Measurements from ENCODE around the gene CACNA1B.

Gene CACNA1B

DNA sequence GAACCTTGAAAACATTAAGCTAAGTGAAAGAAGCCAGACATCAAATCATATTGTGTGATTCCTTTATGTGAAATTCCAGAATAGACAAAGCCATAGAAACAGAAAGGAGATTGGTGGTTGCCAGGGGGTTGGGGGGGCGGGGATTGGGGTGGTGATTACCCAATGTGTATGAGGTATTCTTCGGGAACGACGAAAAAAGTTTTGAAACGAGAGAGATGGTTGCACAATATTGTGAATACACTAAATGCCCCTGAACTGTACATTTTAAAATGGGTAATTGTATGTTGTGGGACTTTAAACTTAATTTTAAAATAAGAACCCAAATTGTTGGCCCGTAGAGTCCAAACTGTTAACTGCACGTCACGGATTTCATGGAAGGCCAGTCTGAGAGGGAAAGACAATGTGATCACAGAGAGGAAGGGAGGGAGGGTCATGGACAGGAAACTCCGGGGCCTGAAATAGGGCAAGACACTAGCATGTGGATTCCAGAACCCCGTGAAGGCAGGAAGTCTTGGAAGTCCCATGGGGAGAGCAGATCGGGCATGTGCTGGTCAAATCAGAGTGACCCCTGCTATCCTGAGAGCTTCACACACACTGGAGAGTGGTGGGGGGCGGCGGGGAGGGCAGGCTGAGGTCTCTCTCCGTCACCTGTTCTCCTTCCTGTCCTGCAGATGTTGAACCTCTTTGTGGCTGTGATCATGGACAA lies 218.4 kb downstream of the CACNA1B start:
- DNase-seq: no peak
- no peaks in the 10 kb centered on the region for H3K4me1 ChIP-seq (ENCODE audit: control insufficient read depth, insufficient read depth, low read length, poor library complexity, severe bottlenecking)
- no peak overlapping the region for H3K4me3 ChIP-seq (ENCODE audit: insufficient read depth, low read depth, low read length, poor library complexity, severe bottlenecking)
- H3K9me3 ChIP-seq (ENCODE audit: control insufficient read depth, low read length): no peaks in the 10 kb centered on the region
- no peaks in the 10 kb centered on the region for H3K27me3 ChIP-seq (replicated peaks; ENCODE audit: control insufficient read depth, insufficient read depth, low read length, poor library complexity, severe bottlenecking)
- no peaks in the 10 kb centered on the region for H3K36me3 ChIP-seq (ENCODE audit: control insufficient read depth, insufficient read depth, low read length)
- H3K27ac ChIP-seq (ENCODE audit: insufficient read depth, low read length, poor library complexity, severe bottlenecking): no peak overlapping the region

- Histone ChIP-seq H3K36me3 (ENCODE audit: control insufficient read depth, insufficient read depth, low read length) (no peaks in the 10 kb centered on the region), H3K4me3 (ENCODE audit: insufficient read depth, low read depth, low read length, poor library complexity, severe bottlenecking) (no peak overlapping the region), H3K4me1 (ENCODE audit: control insufficient read depth, insufficient read depth, low read length, poor library complexity, severe bottlenecking) (no peaks in the 10 kb centered on the region), H3K9me3 (ENCODE audit: control insufficient read depth, low read length) (no peaks in the 10 kb centered on the region), H3K27me3 (replicated peaks; ENCODE audit: control insufficient read depth, insufficient read depth, low read length, poor library complexity, severe bottlenecking) (no peaks in the 10 kb centered on the region), H3K27ac (ENCODE audit: insufficient read depth, low read length, poor library complexity, severe bottlenecking) (no peak overlapping the region)
- DNase-seq: no peak
Measured at GRCh38 chr9:138096519-138096845, 218.9 kb downstream of the CACNA1B start.

GRCh38 chr9:138097501-138097991 lies 220.0 kb downstream of the CACNA1B start:
- Histone ChIP-seq H3K9me3 (ENCODE audit: control insufficient read depth, low read length) (no peaks in the 10 kb centered on the region), H3K36me3 (ENCODE audit: control insufficient read depth, insufficient read depth, low read length) (no peaks in the 10 kb centered on the region), H3K27me3 (replicated peaks; ENCODE audit: control insufficient read depth, insufficient read depth, low read length, poor library complexity, severe bottlenecking) (no peaks in the 10 kb centered on the region), H3K4me1 (ENCODE audit: control insufficient read depth, insufficient read depth, low read length, poor library complexity, severe bottlenecking) (no peaks in the 10 kb centered on the region), H3K27ac (ENCODE audit: insufficient read depth, low read length, poor library complexity, severe bottlenecking) (no peak overlapping the region), H3K4me3 (ENCODE audit: insufficient read depth, low read depth, low read length, poor library complexity, severe bottlenecking) (no peak overlapping the region)
- DNase-seq: no peak

- H3K4me1 ChIP-seq (ENCODE audit: control insufficient read depth, insufficient read depth, low read length, poor library complexity, severe bottlenecking): no peaks in the 10 kb centered on the region
- no peak overlapping the region for H3K4me3 ChIP-seq (ENCODE audit: insufficient read depth, low read depth, low read length, poor library complexity, severe bottlenecking)
- no peaks in the 10 kb centered on the region for H3K36me3 ChIP-seq (ENCODE audit: control insufficient read depth, insufficient read depth, low read length)
- no peaks in the 10 kb centered on the region for H3K27me3 ChIP-seq (replicated peaks; ENCODE audit: control insufficient read depth, insufficient read depth, low read length, poor library complexity, severe bottlenecking)
- H3K9me3 ChIP-seq (ENCODE audit: control insufficient read depth, low read length): no peaks in the 10 kb centered on the region
- no peak for DNase-seq
- H3K27ac ChIP-seq (ENCODE audit: insufficient read depth, low read length, poor library complexity, severe bottlenecking): no peak overlapping the region
Measured at GRCh38 chr9:138098116-138098907, 220.7 kb downstream of the CACNA1B start.

GRCh38 chr9:138098908-138099791 lies 221.6 kb downstream of the CACNA1B start:
- no peak overlapping the region for H3K4me3 ChIP-seq (ENCODE audit: insufficient read depth, low read depth, low read length, poor library complexity, severe bottlenecking)
- H3K9me3 ChIP-seq (ENCODE audit: control insufficient read depth, low read length): no peaks in the 10 kb centered on the region
- no peak for DNase-seq
- no peaks in the 10 kb centered on the region for H3K27me3 ChIP-seq (replicated peaks; ENCODE audit: control insufficient read depth, insufficient read depth, low read length, poor library complexity, severe bottlenecking)
- no peaks in the 10 kb centered on the region for H3K36me3 ChIP-seq (ENCODE audit: control insufficient read depth, insufficient read depth, low read length)
- no peaks in the 10 kb centered on the region for H3K4me1 ChIP-seq (ENCODE audit: control insufficient read depth, insufficient read depth, low read length, poor library complexity, severe bottlenecking)
- H3K27ac ChIP-seq (ENCODE audit: insufficient read depth, low read length, poor library complexity, severe bottlenecking): no peak overlapping the region

DNA sequence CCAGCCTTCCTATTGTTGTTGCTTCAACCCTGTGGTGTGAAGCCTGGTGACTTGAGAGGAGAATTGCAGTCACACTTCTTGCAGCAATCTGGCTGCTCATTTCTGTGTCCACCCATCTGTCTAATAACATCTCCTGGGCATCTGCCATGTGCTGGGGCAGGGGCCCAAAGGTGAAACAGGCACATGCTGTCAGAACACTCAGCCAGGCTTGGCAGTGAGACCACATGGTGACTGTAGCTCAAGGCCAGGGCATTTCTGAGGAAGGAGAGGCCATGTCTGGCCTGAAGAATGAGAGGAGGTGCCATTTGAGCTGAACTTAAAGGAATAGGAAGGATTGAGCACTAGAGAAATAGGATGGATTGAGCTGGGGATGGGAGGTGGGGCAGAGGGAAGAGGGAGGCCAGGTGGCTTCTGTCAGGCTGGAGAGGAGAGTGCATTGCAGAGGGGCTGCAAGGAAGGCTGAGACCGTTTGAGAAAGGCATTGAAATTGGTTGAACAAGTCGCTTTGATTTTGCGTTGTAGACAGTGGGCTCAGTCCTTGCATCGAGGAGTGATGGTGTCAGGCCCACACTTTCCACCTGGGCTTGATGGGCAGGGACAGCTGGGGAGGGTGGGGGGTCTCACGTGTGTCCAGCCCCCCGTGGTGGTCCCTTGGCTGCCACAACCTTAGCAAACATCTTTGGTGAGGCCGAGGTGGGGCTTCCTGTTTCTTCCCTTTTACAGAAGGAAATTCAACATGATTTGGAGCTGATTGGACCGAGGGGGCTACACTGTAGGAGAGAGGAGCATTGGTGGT lies 222.4 kb downstream of the CACNA1B start:
- Histone ChIP-seq H3K4me1 (ENCODE audit: control insufficient read depth, insufficient read depth, low read length, poor library complexity, severe bottlenecking) (no peaks in the 10 kb centered on the region), H3K36me3 (ENCODE audit: control insufficient read depth, insufficient read depth, low read length) (no peaks in the 10 kb centered on the region), H3K27me3 (replicated peaks; ENCODE audit: control insufficient read depth, insufficient read depth, low read length, poor library complexity, severe bottlenecking) (no peaks in the 10 kb centered on the region), H3K9me3 (ENCODE audit: control insufficient read depth, low read length) (no peaks in the 10 kb centered on the region), H3K4me3 (ENCODE audit: insufficient read depth, low read depth, low read length, poor library complexity, severe bottlenecking) (no peak overlapping the region), H3K27ac (ENCODE audit: insufficient read depth, low read length, poor library complexity, severe bottlenecking) (no peak overlapping the region)
- DNase-seq: no peak

DNA sequence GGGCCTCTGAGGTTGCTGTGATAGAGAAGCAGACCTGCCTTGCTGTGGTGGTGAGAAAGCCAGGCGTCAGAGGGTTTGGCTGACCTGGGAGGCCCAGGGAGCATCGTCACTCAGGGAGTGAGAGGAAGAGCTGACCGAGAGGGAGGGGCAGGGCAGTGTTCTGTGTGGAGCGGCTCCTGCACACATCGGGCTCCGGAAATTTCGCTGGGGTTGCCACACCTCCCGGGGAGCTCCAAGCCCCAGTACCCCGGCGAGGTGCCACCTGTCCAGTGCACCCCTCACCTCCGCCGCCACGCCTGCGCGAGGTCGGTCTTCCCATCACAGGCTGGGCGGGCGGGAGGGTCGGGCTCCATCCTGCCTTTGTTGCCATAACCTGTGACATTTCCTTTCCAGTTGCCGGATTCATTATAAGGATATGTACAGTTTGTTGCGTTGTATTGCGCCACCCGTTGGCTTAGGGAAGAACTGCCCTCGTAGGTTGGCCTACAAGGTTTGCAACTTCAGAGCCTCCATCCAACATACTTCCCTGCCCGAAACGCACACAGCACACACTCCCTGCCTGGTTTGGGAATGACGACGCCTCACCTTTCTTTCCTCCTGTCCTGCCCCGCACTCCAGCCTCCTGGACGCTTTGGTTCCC lies 223.2 kb downstream of the CACNA1B start:
- H3K4me1 ChIP-seq (ENCODE audit: control insufficient read depth, insufficient read depth, low read length, poor library complexity, severe bottlenecking): no peaks in the 10 kb centered on the region
- DNase-seq: no peak
- H3K9me3 ChIP-seq (ENCODE audit: control insufficient read depth, low read length): no peaks in the 10 kb centered on the region
- H3K4me3 ChIP-seq (ENCODE audit: insufficient read depth, low read depth, low read length, poor library complexity, severe bottlenecking): no peak overlapping the region
- no peaks in the 10 kb centered on the region for H3K27me3 ChIP-seq (replicated peaks; ENCODE audit: control insufficient read depth, insufficient read depth, low read length, poor library complexity, severe bottlenecking)
- H3K27ac ChIP-seq (ENCODE audit: insufficient read depth, low read length, poor library complexity, severe bottlenecking): no peak overlapping the region
- no peaks in the 10 kb centered on the region for H3K36me3 ChIP-seq (ENCODE audit: control insufficient read depth, insufficient read depth, low read length)

- H3K9me3 ChIP-seq (ENCODE audit: control insufficient read depth, low read length): no peaks in the 10 kb centered on the region
Measured at GRCh38 chr9:138101444-138102234, 224.1 kb downstream of the CACNA1B start.

More at GRCh38 chr9:138101444-138102234, 224.1 kb downstream of the CACNA1B start:
- Histone ChIP-seq H3K27me3 (replicated peaks; ENCODE audit: control insufficient read depth, insufficient read depth, low read length, poor library complexity, severe bottlenecking) (no peaks in the 10 kb centered on the region), H3K4me3 (ENCODE audit: insufficient read depth, low read depth, low read length, poor library complexity, severe bottlenecking) (no peak overlapping the region), H3K36me3 (ENCODE audit: control insufficient read depth, insufficient read depth, low read length) (no peaks in the 10 kb centered on the region), H3K27ac (ENCODE audit: insufficient read depth, low read length, poor library complexity, severe bottlenecking) (no peak overlapping the region), H3K4me1 (ENCODE audit: control insufficient read depth, insufficient read depth, low read length, poor library complexity, severe bottlenecking) (no peaks in the 10 kb centered on the region)
- DNase-seq: no peak
